Measurements from ENCODE around the gene FBH1.
"Not testable (repeated sequence)": the region's sequence is repeated elsewhere in the genome, so short reads cannot be mapped to it uniquely, and the experiment has no call there.

The FBH1 gene

GRCh38 chr10:5889624-5890451 lies at the start of gene FBH1, which contains the start of gene ANKRD16:
Gene FBH1 (plus strand): TSS chr10:5890243. CDS start chr10:5890346, 103 bp downstream.
Gene ANKRD16 (minus strand): TSS chr10:5889893. CDS start chr10:5889354, 539 bp downstream.
- DNase-seq: peak; percentile 67

GRCh38 chr10:5840314-5841307 lies 49.4 kb upstream of the FBH1 start:
- DNase-seq: no peak

DNA sequence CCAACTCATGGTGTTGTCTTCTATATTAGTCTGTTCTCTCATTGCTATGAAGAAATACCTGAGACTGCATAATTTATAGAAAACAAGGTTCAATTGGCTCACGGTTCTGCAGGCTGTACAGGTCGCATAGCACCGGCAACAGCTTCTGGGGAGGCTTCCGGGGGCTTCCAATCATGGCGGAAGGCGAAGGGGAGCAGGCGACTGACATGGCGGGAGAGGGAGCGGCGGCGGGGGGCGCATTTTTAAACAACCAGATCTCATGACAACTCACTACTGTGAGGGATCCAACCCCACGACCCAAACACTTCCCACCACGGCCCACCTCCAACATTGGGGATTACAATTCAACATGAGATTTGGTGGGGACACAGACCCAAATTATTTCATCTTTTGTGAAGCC lies 48.1 kb upstream of the FBH1 start:
- no peak for DNase-seq

GRCh38 chr10:5843686-5844344 lies 46.2 kb upstream of the FBH1 start:
- no peak for DNase-seq

DNA sequence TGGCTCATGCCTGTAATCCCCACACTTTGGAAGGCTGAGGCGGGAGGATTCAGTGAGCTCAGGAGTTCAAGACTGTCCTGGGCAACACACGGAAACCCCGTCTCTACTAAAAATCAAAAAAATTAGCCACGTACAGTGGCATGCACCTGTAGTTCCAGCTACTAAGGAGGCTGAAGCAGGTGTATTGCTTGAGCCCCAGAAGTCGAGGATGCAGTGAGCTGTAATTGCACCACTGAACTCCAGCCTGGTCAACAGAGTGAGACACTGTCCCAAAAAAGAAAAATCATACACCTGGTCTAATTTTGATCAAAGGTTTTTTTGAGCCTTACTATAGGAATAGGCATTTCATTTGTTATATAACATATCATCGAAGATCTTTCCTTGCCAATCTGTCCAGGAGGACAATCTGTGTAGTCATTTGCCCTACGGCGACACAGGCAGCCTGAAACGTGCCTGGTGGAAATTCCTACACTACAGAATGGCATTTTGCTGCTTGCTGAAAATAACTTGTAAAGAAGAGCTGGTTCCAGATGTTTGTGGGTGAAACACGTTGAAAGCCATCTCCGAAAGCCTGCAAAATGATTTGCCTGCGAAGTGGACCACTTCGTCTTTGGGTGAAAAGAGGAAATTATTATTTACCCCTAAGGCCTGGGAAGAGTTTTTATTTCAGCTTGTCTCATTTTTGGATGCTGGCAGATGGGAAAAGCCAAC lies 45.5 kb upstream of the FBH1 start:
- no peak for DNase-seq

- DNase-seq: not testable (repeated sequence)
These were observed 43.4 kb upstream of the FBH1 start for GRCh38 chr10:5846667-5847066.

DNA sequence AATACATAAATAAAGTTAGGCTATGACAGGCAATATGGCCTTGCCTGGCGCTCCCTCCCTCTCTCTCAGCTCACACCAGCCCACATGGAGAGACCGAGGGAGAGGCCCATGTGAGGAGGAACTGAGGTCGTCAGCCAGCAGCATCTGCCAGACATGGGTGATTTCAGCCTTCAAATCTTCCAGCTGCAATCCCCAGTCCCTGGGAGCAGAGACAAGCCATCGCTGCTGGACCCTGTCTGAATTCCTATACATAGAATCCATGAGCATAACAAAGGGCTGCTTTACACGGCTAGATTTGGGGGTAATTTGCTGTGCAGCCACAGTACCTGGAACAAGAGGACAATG lies 35.9 kb upstream of the FBH1 start:
- DNase-seq: no peak

DNA sequence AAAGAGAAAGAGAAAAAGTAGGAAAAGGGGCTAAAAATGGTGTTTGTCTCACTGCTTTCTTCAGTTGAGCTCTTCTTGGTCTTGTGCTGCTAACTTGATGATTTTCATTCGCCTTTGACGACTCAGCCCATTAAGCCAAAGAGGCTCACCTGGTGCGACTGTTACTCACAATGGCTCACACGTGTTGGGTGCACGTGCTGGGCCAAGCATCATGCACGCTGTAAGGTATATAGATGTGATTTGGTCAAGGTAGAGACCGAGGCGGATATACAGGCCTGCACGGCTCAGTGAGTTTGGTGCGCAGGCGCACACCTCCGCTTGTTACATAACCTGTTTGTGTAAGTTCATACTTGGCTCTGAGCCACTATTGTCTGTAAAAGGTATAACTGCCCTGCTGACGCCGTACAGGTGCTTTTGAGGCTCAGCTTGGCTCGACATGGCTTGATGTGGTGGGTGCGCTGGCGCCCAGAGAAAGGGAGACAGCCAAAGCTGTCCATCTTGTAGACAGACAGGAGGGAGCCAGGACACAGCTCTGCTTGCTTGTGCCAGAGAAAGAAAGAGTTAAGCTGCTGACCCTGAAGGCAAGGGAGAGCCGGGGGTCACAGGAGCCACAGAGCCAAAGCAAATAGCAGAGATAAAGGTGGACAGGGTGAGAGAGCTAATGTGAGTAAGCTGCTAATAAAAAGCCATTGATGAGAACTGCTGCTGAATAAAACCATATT lies 33.9 kb upstream of the FBH1 start:
- no peak for DNase-seq

- DNase-seq: no peak
These were observed 33.4 kb upstream of the FBH1 start for GRCh38 chr10:5856701-5857004.

DNA sequence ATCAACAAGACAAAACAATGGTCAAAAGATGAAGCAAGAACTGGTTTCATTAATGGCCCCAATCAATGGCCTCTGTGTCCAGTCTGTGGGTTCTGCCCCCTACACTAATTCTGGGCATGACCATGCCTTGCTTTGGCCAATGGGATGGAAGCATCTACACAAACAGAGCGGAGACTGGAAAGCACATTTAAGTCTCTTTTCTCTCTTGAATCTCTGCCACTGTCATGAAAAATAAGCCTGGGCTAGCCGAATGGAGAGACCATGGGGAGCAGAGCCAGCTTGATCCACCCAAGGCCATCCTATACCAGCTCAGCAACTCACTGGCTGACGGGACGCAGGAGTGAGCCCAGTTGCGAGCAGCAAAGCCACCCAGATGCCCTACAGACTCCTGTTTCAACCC lies 31.2 kb upstream of the FBH1 start:
- no peak for DNase-seq

DNA sequence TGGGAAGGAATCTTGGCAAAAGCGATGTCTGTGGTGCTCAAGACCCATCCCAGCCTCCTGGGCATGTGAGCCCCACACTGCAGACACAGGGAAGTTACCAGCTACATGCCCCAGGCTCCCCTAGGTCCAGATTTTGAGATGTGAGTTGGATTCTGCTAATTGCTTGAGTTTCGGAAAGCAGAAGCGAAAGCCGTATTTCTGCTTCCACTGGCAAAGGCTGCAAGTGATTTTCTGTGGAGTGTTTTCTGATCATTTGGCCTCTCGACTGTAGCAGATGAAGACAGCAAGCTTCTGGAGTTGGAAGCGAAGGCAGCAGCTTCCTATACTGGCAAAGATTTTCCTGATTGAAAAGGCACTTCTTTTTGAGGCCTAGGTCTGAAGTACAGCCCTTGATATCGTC lies 30.0 kb upstream of the FBH1 start:
- DNase-seq: no peak

GRCh38 chr10:5862360-5862961 lies 27.6 kb upstream of the FBH1 start:
- DNase-seq: no peak

- DNase-seq: not testable (repeated sequence)
These were observed 26.9 kb upstream of the FBH1 start for GRCh38 chr10:5862981-5863685.

- not testable (repeated sequence) for DNase-seq
These were observed 23.5 kb upstream of the FBH1 start for GRCh38 chr10:5866451-5867081.

- DNase-seq: not testable (repeated sequence)
These were observed 22.9 kb upstream of the FBH1 start for GRCh38 chr10:5867091-5867615.

- DNase-seq: not testable (repeated sequence)
These were observed 21.7 kb upstream of the FBH1 start for GRCh38 chr10:5868383-5868782.

DNA sequence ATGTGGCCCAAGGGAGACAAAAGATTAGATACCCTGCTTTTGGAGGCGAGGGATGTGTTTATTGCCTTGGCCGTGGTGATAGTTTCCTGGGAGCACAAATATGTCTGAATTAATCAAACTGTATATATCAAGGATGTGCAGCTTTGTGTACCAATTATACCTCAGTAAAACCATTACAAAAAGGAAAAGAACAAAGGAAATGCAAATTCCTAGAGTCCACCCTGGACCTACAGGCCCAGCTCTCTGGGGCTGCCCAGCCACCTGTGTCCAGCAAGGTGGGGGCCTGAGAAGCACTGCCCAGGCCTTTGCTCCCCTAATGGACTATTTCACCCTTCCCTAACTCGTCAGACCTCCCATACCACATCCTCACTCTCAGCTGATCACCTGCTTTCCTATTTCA lies 20.9 kb upstream of the FBH1 start:
- no peak for DNase-seq

DNA sequence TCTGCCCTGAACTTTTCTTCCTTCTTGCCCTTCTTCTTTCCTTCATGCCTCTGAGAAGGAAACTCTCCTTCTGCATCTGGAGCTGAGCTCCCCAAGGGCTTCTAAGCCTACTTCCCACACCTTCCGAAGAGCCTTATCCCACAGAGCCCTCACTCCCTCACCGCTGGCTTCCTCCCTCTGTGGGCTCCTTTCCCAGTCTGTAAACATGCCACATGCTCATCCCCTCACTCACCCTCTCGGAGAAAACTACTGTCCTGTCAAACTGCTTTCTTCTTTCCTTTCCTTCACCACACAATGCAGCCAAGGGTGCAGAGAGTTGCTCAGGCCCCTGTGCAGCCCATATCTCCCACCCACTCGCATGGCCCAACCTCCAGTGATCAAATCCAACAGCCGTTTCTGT lies 18.4 kb upstream of the FBH1 start:
- DNase-seq: no peak

DNA sequence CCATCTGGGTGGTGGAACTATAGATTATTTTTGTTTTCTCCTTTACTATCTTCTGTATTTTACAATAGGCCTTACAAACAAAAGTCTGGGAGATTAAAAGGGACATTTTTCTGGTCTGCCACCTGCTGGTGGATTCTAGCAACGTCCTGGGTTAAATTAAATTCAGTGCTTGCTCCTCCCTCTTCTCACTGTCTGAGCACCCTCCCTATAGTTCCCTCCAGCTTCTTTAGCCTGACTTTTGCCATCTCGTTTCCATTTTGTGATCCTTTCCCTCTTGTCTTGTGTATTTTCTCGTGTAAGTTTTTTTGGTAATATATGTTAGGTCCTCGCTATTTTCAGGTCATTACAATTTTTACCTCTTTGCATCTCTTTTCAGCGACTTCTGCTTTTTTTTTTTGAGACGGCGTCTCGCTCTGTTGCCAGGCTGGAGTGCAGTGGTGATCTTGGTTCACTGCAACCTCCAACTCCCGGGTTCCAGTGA lies 16.5 kb upstream of the FBH1 start:
- no peak for DNase-seq

GRCh38 chr10:5876181-5876768 lies 13.8 kb upstream of the FBH1 start:
- DNase-seq: no peak
